H9 (cell line): ENCODE data around the gene ZNF606. TPM values are rescaled to one million over a fixed set of nuclear protein-coding genes. Genes with fewer than 3 reads are reported as not detected.

ENCODE experiments used
- DNase-seq: peaks from one replicate; pipeline ENCODE4 v3.0.0-alpha.2; 2017
- H2AFZ ChIP-seq: one replicate; pipeline ENCODE4 v1.6.1; 2013; ENCODE audit warnings: mild to moderate bottlenecking, low read length, control low read depth, moderate library complexity
- H2AK5ac ChIP-seq: 2 replicates; pipeline ENCODE4 v1.6.1; 2013; ENCODE audit warnings: low read length, control low read depth, mixed read lengths; ENCODE audit not compliant: insufficient read length
- H2BK120ac ChIP-seq: one replicate; pipeline ENCODE4 v1.6.1; 2013; ENCODE audit warnings: low read depth, mild to moderate bottlenecking, low read length, control low read depth, inconsistent platforms; ENCODE audit not compliant: poor library complexity, severe bottlenecking
- H2BK12ac ChIP-seq: 2 replicates; pipeline ENCODE4 v1.6.1; 2013; ENCODE audit warnings: low read length, control low read depth, mixed read lengths, low read depth; ENCODE audit not compliant: insufficient read length
- H2BK15ac ChIP-seq: 2 replicates; pipeline ENCODE4 v1.6.1; 2013; ENCODE audit warnings: low read depth, low read length, control low read depth
- H2BK20ac ChIP-seq: one replicate; pipeline ENCODE4 v1.6.1; 2013; ENCODE audit warnings: low read depth, mild to moderate bottlenecking, low read length, control low read depth, inconsistent platforms; ENCODE audit not compliant: poor library complexity, severe bottlenecking
- H2BK5ac ChIP-seq: 2 replicates; pipeline ENCODE4 v1.6.1; 2013; ENCODE audit warnings: low read length, control low read depth, mixed read lengths; ENCODE audit not compliant: insufficient read length
- H3K14ac ChIP-seq: 2 replicates; pipeline ENCODE4 v1.6.1; 2013; ENCODE audit warnings: low read length, control low read depth; ENCODE audit not compliant: insufficient read depth
- H3K18ac ChIP-seq: 2 replicates; pipeline ENCODE4 v1.6.1; 2013; ENCODE audit warnings: low read depth, mild to moderate bottlenecking, mixed read lengths, low read length, control low read depth; ENCODE audit not compliant: insufficient read length
- H3K23ac ChIP-seq: 2 replicates; pipeline ENCODE4 v1.6.1; 2013; ENCODE audit warnings: low read length, control low read depth, mixed read lengths, low read depth; ENCODE audit not compliant: insufficient read length
- H3K23me2 ChIP-seq: 2 replicates; pipeline ENCODE4 v1.6.1; 2013; ENCODE audit warnings: low read depth, mild to moderate bottlenecking, mixed read lengths, low read length, control low read depth; ENCODE audit not compliant: insufficient read length, poor library complexity, severe bottlenecking
- H3K27ac ChIP-seq: 2 replicates; pipeline ENCODE4 v1.5.1; 2013; ENCODE audit warnings: low read length, control low read depth, mixed read lengths, low read depth; ENCODE audit not compliant: insufficient read length
- H3K27me3 ChIP-seq: 2 replicates; pipeline ENCODE4 v1.6.1; 2013; ENCODE audit warnings: low read length, control low read depth, inconsistent platforms; ENCODE audit not compliant: insufficient read depth
- H3K4ac ChIP-seq: 2 replicates; pipeline ENCODE4 v1.6.1; 2013; ENCODE audit warnings: low read depth, mild to moderate bottlenecking, control low read depth, inconsistent platforms, low read length, moderate library complexity
- H3K4me1 ChIP-seq: 2 replicates; pipeline ENCODE4 v1.6.1; 2013; ENCODE audit warnings: low read length, control low read depth, inconsistent platforms; ENCODE audit not compliant: insufficient read depth
- H3K4me2 ChIP-seq: 2 replicates; pipeline ENCODE4 v1.6.1; 2013; ENCODE audit warnings: low read length, control low read depth, mixed read lengths; ENCODE audit not compliant: insufficient read length, insufficient read depth
- H3K56ac ChIP-seq: 2 replicates; pipeline ENCODE4 v1.6.1; 2013; ENCODE audit warnings: low read depth, mild to moderate bottlenecking, mixed read lengths, low read length, control low read depth; ENCODE audit not compliant: insufficient read length
- H3K79me1 ChIP-seq: 2 replicates; pipeline ENCODE4 v1.6.1; 2013; ENCODE audit warnings: low read depth, mild to moderate bottlenecking, moderate library complexity, low read length, control low read depth, inconsistent platforms; ENCODE audit not compliant: insufficient read depth, poor library complexity, severe bottlenecking
- H3K79me2 ChIP-seq: 2 replicates; pipeline ENCODE4 v1.6.1; 2013; ENCODE audit warnings: low read length, control low read depth, inconsistent platforms; ENCODE audit not compliant: insufficient read depth
- H3K9ac ChIP-seq: 2 replicates; pipeline ENCODE4 v1.6.1; 2013; ENCODE audit warnings: low read length, control low read depth, mixed read lengths; ENCODE audit not compliant: insufficient read length; ENCODE audit errors: extremely low read depth
- H3K9me3 ChIP-seq: one replicate; pipeline ENCODE4 v1.6.1; 2013; ENCODE audit warnings: low read depth, low read length, inconsistent platforms; ENCODE audit not compliant: control insufficient read depth
- H3T11ph ChIP-seq: one replicate; pipeline ENCODE4 v1.6.1; 2013; ENCODE audit warnings: mild to moderate bottlenecking, low read length, control low read depth, inconsistent platforms
- H4K20me1 ChIP-seq: one replicate; pipeline ENCODE4 v1.6.1; 2013; ENCODE audit not compliant: control insufficient read depth, insufficient read length, insufficient read depth
- H4K5ac ChIP-seq: 2 replicates; pipeline ENCODE4 v1.6.1; 2013; ENCODE audit warnings: low read depth, mild to moderate bottlenecking, mixed read lengths, low read length, control low read depth; ENCODE audit not compliant: insufficient read length
- H4K8ac ChIP-seq: replicated peaks from 2 replicates; pipeline ENCODE4 v1.6.1; 2013; ENCODE audit warnings: low read length, control low read depth, mixed read lengths, low read depth; ENCODE audit not compliant: insufficient read length
- H4K91ac ChIP-seq: 2 replicates; pipeline ENCODE4 v1.6.1; 2013; ENCODE audit warnings: low read depth, mild to moderate bottlenecking, moderate library complexity, mixed read lengths, low read length, control low read depth; ENCODE audit not compliant: insufficient read length
- H3K27ac Mint-ChIP-seq, 3 experiments: 2 replicates in 2 of 3; 3 replicates in 1 of 3; pipeline ENCODE4 v1.8.0; 2020 to 2021; ENCODE audit warnings: mixed read lengths in 3 of 3, mild to moderate bottlenecking in 1 of 3, moderate library complexity in 1 of 3
- H3K27me3 Mint-ChIP-seq: 2 replicates; pipeline ENCODE4 v1.8.0; 2021; ENCODE audit warnings: low read depth, mild to moderate bottlenecking, moderate library complexity, mixed read lengths
- H3K36me3 Mint-ChIP-seq, 3 experiments: 2 replicates in 2 of 3; 3 replicates in 1 of 3; pipeline ENCODE4 v1.8.0; 2020 to 2021; ENCODE audit warnings: low read depth in 3 of 3, mixed read lengths in 3 of 3; ENCODE audit not compliant: insufficient read depth in 1 of 3
- H3K4me1 Mint-ChIP-seq, 2 experiments: 2 replicates each; pipeline ENCODE4 v1.8.0; 2020; ENCODE audit warnings: mixed read lengths in 2 of 2
- H3K4me3 Mint-ChIP-seq, 2 experiments: 2 replicates in 1 of 2; 3 replicates in 1 of 2; pipeline ENCODE4 v1.8.0; 2020 to 2021; ENCODE audit warnings: mild to moderate bottlenecking in 2 of 2, mixed read lengths in 2 of 2, moderate library complexity in 1 of 2
- H3K9me3 Mint-ChIP-seq, 2 experiments: 2 replicates in 1 of 2; 3 replicates in 1 of 2; pipeline ENCODE4 v1.8.0; 2020; ENCODE audit warnings: mild to moderate bottlenecking in 2 of 2, mixed read lengths in 2 of 2, moderate library complexity in 1 of 2
- WGBS: extraction: QIAGEN DNeasy Blood & Tissue Kit; methylation state at CpG from one replicate; pipeline ENCODE4 v1.1.7; 2013; ENCODE audit warnings: missing lambda C conversion rate, low lambda C conversion rate, mixed read lengths; ENCODE audit not compliant: insufficient read length; ENCODE audit errors: extremely low coverage; 5-methylcytosine and 5-hydroxymethylcytosine counted together
- total RNA-seq: library from RNA; stranded (reverse); gene quantifications from 2 replicates; pipeline ENCODE4 v1.2.1, GENCODE V29; 2021
- TF ChIP-seq, protein P1 (sequence below): fragments of 200-600 bp; sonication (generic); conservative IDR thresholded peaks from 3 replicates; pipeline ENCODE4 v1.8.0; 2021; ENCODE audit warnings: antibody characterized with exemption, mild to moderate bottlenecking

ZNF606 gene
- total RNA-seq, 1 experiment from 2014 or later = 13.4 TPM

DNA sequence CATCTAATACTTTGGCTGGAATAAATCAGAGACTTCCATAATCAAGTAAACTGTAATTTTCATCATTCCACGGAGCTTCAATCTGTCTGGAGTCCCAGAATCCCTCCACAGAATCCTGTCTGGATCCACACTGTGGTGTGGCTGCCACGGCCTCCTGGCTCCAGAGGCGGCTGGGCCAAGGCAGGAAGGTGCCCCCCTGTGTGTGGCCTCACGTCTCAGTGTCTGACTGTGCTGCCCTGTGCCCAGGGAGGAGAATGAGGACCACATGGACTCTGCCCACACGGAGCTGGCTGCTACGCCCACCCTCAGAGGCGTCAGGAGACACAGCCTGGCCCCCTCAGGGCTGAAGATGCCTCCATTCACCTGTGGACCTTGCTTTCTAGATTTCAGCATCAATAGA, 44.2 kb upstream of the ZNF606 start:
- peaks cover 4 to 42% (median 16%) of the 10 kb centered on the region in 3 experiments; a peak in 6 of 7 replicates for H3K36me3 Mint-ChIP-seq
- no peak for DNase-seq
- H3K4me1 Mint-ChIP-seq = no peaks in the 10 kb centered on the region
- Histone ChIP-seq H3K4ac (no peak overlapping the region), H3K79me2 (no peaks in the 10 kb centered on the region), H3T11ph (no peak overlapping the region), H3K27me3 (no peaks in the 10 kb centered on the region; the same call in 1 of the 2 replicates), H3K18ac (no peak overlapping the region), H4K20me1 (no peaks in the 10 kb centered on the region), H2BK12ac (no peak overlapping the region), H3K4me2 (no peak overlapping the region), H3K79me1 (no peaks in the 10 kb centered on the region), H3K4me1 (no peaks in the 10 kb centered on the region), H2AK5ac (no peak overlapping the region), H3K9me3 (peaks cover 41% of the 10 kb centered on the region), H4K5ac (no peak overlapping the region), H3K56ac (no peak overlapping the region), H4K91ac (no peak overlapping the region), H2BK5ac (no peak overlapping the region), H2BK20ac (no peak overlapping the region), H3K14ac (no peak overlapping the region), H3K23me2 (no peaks in the 10 kb centered on the region), H3K23ac (no peak overlapping the region), H2BK15ac (no peak overlapping the region), H3K9ac (no peak overlapping the region), H2AFZ (no peak overlapping the region), H3K27ac (no peak overlapping the region), H2BK120ac (no peak overlapping the region), H4K8ac (no peak overlapping the region)
- TF ChIP-seq, protein P1, sequence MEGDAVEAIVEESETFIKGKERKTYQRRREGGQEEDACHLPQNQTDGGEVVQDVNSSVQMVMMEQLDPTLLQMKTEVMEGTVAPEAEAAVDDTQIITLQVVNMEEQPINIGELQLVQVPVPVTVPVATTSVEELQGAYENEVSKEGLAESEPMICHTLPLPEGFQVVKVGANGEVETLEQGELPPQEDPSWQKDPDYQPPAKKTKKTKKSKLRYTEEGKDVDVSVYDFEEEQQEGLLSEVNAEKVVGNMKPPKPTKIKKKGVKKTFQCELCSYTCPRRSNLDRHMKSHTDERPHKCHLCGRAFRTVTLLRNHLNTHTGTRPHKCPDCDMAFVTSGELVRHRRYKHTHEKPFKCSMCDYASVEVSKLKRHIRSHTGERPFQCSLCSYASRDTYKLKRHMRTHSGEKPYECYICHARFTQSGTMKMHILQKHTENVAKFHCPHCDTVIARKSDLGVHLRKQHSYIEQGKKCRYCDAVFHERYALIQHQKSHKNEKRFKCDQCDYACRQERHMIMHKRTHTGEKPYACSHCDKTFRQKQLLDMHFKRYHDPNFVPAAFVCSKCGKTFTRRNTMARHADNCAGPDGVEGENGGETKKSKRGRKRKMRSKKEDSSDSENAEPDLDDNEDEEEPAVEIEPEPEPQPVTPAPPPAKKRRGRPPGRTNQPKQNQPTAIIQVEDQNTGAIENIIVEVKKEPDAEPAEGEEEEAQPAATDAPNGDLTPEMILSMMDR = no peak
- H3K27ac Mint-ChIP-seq = no peak overlapping the region
- H3K9me3 Mint-ChIP-seq = peaks cover 75 to 84% of the 10 kb centered on the region in 2 experiments
- no CpG with 5 or more reads among the region's 7 CpGs for WGBS
- H3K4me3 Mint-ChIP-seq = no peak overlapping the region
- peaks cover 49% of the 10 kb centered on the region for H3K27me3 Mint-ChIP-seq
